ENCODE data around the gene KBTBD12.
"Not testable (repeated sequence)": the region's sequence is repeated elsewhere in the genome, so short reads cannot be mapped to it uniquely, and the experiment has no call there.

DNA sequence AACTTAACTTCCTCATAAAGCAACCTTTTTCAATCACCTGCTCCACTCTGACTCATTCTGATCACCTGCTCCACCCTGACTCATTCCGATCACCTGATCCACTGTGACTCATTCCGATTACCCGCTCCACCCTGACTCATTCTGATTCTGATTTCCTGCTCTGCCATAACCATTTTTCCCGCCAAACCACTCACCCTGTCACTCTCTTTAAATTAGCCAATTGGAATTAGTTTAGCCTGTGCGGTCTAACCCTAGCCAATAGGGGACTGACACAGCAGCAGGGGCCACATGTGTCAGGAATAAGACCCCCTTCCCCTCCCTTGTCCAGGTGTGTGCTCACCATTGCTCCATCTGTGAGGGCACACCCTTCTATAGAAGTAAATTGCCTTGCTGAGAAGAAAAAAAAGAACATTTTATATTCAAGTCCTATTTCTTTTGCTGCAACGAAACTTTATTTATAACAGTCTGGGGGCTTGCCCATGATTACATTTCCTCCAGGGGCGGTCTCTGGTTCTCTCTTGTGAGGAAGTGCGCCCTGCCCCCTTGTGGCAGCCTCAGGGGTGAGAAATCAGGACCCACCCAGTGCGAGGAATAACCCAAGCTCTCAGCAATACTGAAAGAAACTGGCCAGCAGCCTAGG, 24.3 kb upstream of the KBTBD12 start:
- TF ChIP-seq, protein P1, sequence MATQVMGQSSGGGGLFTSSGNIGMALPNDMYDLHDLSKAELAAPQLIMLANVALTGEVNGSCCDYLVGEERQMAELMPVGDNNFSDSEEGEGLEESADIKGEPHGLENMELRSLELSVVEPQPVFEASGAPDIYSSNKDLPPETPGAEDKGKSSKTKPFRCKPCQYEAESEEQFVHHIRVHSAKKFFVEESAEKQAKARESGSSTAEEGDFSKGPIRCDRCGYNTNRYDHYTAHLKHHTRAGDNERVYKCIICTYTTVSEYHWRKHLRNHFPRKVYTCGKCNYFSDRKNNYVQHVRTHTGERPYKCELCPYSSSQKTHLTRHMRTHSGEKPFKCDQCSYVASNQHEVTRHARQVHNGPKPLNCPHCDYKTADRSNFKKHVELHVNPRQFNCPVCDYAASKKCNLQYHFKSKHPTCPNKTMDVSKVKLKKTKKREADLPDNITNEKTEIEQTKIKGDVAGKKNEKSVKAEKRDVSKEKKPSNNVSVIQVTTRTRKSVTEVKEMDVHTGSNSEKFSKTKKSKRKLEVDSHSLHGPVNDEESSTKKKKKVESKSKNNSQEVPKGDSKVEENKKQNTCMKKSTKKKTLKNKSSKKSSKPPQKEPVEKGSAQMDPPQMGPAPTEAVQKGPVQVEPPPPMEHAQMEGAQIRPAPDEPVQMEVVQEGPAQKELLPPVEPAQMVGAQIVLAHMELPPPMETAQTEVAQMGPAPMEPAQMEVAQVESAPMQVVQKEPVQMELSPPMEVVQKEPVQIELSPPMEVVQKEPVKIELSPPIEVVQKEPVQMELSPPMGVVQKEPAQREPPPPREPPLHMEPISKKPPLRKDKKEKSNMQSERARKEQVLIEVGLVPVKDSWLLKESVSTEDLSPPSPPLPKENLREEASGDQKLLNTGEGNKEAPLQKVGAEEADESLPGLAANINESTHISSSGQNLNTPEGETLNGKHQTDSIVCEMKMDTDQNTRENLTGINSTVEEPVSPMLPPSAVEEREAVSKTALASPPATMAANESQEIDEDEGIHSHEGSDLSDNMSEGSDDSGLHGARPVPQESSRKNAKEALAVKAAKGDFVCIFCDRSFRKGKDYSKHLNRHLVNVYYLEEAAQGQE (IDR thresholded peaks at IDR 0.05), result not testable (repeated sequence)
- TF ChIP-seq, protein P2, sequence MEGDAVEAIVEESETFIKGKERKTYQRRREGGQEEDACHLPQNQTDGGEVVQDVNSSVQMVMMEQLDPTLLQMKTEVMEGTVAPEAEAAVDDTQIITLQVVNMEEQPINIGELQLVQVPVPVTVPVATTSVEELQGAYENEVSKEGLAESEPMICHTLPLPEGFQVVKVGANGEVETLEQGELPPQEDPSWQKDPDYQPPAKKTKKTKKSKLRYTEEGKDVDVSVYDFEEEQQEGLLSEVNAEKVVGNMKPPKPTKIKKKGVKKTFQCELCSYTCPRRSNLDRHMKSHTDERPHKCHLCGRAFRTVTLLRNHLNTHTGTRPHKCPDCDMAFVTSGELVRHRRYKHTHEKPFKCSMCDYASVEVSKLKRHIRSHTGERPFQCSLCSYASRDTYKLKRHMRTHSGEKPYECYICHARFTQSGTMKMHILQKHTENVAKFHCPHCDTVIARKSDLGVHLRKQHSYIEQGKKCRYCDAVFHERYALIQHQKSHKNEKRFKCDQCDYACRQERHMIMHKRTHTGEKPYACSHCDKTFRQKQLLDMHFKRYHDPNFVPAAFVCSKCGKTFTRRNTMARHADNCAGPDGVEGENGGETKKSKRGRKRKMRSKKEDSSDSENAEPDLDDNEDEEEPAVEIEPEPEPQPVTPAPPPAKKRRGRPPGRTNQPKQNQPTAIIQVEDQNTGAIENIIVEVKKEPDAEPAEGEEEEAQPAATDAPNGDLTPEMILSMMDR (IDR thresholded peaks at IDR 0.05), result not testable (repeated sequence)
- not testable (repeated sequence) for TF ChIP-seq POLR2A (IDR thresholded peaks at IDR 0.05; ENCODE audit: low read length); KDM1A (IDR thresholded peaks at IDR 0.05; ENCODE audit: low read depth); SMC3 (IDR thresholded peaks at IDR 0.05); GATA3 (IDR thresholded peaks at IDR 0.05; ENCODE audit: borderline replicate concordance); FOSB (CRISPR knock-in tag; IDR thresholded peaks at IDR 0.05)
- TF ChIP-seq, protein P3, sequence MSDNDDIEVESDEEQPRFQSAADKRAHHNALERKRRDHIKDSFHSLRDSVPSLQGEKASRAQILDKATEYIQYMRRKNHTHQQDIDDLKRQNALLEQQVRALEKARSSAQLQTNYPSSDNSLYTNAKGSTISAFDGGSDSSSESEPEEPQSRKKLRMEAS (IDR thresholded peaks at IDR 0.05), result not testable (repeated sequence)
- TF ChIP-seq, protein P4, sequence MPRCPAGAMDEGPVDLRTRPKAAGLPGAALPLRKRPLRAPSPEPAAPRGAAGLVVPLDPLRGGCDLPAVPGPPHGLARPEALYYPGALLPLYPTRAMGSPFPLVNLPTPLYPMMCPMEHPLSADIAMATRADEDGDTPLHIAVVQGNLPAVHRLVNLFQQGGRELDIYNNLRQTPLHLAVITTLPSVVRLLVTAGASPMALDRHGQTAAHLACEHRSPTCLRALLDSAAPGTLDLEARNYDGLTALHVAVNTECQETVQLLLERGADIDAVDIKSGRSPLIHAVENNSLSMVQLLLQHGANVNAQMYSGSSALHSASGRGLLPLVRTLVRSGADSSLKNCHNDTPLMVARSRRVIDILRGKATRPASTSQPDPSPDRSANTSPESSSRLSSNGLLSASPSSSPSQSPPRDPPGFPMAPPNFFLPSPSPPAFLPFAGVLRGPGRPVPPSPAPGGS (IDR thresholded peaks at IDR 0.05), result not testable (repeated sequence)

Measured in A549 (cell line).